SIG-M5 treated with dmso at 0.1 percent for 504 hours (cell line): ENCODE measurements around the gene MARK3.
"Not testable (repeated sequence)": the region's sequence is repeated elsewhere in the genome, so short reads cannot be mapped to it uniquely, and the experiment has no call there.

Experiments used
- DNase-seq: peaks from one replicate; lab custom pipeline; 2025; ENCODE audit not compliant: unreplicated experiment; lab: John Stamatoyannopoulos, UW

The MARK3 gene

DNA sequence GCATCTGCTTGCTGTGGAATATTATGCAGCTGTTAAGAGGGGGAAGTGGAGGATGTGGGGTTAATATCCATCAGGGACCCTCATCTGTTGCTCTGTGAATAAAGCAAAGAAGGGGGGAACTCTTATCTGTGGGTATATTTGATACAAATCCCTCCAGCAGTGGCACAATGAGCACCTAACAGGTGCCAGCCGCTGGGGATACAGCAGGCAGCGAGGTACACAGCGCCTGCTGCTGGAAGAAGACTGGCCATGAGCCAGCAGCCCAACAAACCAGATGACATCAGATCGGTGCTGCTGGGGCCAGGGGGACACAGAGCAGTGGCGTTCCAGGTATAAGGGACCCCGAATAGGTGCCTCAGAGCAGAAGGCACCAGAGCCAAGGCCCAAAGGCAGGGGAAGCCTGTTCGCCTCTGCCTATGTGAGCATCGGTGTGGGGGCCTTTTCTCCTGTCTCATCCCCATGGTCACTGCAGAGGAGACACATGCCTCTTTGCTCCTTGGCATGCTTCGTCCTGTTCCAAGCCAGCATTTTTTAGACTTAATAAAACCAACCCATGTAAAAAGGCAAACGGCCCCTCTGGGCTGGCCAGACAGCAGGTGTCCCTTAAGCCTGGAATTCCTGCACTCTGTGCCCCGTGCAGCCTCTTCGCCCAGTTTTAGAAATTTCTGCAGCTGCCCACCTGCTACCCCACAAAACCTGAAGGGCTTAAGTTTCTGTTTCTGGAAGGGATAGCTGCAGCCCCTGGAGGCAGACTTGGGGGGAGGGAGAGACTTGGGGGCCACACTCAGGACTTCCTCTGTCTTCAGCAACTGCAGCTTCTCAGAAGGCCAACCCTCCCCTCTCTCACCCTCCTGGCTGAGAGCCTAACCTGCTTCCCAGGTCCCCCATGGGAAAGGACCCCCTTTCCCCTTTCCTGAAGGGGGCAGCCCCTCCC is 139.1 kb downstream of the MARK3 start:
- DNase-seq, result no peak

DNA sequence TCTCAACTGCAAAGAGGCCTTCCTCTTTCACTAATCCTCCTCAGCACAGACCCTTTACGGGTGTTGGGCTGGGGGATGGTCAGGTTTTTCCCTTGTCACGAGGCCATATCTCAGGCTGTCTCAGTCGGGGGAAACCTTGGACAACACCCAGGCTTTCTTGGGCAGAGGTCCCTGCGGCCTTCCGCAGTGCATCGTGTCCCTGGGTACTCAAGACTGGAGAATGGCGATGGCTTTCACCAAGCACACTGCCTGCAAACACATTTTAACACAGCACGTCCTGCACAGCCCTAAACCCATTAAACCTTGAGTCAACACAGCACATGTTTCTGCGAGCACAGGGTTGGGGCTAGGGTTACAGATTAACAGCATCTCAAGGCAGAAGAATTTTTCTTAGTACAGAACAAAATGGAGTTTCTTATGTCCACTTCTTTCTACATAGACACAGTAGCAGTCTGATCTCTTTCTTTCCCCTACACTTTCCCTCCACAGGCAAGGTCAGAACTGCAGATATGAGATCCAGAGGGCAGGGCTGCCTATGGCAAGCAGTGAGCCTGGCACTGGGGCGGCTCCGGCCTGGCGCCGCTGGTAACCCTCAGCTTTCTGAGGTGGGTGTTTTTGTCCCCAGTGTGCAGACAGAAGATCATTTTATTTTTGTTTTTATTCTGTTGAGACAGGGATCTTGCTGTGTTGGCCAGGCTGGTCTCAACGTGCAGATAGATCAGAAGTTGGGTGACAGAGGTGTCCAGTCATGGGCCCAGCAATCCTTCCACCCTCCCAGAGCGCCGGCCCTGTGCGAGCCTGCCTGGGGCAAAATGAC is 140.4 kb downstream of the MARK3 start:
- not testable (repeated sequence) for DNase-seq

DNA sequence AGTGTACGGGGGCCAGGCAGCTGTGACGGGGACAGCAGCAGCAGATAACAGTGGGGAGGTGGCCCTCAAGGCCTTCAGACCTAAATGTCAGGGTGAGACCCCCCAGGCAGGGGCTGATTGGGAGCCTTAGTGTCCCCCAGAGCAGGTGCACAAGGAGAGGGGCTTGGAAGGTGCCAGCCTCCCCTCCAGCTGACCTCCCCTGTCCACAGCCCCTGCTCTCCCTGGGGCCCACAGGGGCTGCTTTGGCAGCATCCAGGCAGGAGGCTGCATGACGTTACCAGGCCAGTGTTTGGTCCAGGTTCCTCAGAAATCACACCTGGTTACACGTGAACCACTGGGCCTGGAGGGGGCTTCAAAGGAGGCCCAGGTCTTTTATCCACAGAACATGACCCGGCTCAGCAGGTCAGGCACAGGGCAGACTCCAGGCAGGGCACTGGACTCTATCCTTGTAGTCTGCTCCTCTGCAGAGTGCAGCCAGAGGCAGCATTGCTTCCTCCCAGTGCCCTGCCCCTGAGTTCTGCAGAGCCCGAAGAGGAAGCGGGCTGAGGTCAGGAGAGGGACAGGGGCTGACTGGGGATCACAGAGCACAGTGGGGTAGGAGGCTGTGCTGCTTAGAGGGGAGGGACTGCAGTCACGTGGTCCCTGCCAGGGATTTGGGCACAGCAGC is 141.2 kb downstream of the MARK3 start:
- peak; percentile 23 for DNase-seq

DNA sequence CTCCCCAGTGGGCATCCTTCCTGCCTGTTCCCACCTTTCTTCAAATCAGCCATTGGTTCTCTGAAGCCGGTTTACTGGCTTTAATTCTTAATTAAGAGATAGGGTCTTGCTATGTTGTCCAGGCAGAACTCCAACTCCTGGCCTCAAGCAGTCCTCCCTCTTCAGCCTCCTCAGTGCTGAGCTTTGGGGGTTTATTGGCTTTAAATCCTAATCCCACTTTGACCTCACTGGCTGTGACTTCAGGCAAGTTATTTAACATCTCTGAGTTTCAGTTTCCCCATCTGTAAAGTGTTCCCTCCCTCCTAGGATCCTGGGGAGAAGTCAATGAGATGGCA is 141.7 kb downstream of the MARK3 start:
- no peak for DNase-seq

DNA sequence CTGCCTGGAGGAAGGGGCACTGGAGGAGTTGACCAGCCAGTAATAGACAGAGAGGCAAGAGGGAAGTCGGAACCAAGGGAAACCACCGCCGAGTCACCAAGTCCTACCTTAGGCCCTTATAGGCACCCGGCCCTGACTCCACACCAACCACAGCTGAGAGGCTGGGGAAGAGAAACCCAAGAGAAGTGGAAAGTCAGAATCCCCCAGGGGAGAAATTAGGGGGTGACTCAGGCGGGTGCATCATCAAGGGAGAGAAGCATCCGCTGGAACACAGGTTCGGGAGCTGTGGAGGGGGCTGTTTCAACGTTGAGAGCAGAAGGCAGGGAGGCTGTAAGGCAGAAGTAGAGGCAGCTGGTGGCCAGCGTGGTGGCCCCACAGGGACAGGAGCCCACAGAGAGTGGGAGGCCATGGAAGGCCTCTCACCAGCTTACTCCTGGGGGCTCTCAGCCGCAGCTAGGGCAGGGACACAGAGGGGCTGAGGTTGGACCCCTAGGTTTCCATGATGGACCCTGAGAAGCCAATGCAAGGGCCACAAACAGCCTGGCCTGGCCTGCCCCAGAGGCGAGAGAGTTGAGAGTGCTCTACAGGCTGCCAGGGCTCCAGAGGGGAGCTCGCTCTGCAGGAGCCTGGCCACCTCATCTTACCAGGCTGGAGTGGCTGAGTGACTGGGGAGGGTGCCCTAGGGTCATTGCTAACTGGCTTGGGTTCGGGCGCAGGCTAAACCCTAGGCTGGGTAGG is 142.4 kb downstream of the MARK3 start:
- peak; percentile 32 for DNase-seq

DNA sequence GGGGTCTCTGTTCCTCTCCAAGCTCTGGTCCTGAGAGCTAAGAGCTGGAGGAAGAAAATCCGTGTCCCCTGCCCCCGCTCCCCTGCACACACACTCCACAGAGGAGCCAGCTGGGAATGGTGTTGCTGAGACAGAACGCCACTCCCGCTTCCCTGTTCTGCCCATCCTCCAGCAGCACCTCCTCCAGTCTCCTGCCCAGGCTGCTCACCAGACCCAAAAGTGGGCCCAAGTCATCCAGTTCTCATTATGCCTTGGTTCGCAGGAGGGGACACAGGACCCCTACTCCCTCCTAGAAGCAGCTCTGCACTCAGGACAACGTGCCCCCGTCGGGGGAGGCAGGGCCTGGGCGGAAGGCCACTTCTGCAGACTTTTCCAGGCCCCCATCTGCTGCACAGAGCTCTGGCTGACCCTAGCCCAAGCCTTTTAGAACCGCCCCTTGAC is 143.0 kb downstream of the MARK3 start:
- DNase-seq, result no peak

DNA sequence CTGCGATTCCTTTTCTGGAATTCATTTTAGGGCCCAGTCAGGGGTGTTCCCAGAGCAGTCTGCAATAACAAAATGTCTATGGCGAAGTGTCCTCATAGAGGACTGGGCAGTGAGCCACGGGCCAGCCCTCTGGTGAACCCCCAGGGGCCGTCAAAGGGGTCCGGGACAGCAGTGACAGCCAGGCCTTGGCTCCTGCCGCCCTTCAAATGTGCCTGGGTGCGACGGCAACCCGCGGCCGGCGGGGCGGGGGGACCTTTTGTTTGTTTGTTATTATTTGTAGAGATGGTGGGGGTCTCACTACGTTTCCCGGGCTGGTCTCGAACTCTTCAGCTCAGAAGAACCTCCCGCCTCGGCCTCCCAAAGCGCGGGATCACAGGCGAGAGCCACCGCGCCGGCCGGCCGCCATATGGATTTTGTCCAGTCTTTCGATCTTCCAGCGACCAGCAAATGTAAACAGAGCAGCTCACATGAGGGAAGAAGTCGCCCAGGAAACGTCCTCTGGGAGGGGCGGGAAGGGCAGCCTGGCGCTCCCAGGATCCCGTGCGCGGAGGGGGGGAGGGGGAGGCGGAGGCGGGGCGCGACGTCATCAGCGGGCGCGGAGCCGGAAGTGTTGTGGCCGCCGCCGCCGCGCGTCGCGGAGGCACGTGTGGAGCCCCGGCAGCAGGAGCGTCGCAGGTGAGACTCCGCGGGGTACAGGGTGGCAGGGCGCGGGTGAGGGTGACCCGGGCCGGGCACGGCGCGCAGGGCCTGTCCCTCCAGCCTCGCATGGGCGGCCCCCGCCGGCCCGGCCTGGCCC is 143.6 kb downstream of the MARK3 start, which contains the start of gene TRMT61A:
TRMT61A (plus strand) TSS at position 610 of the 796 bp plus-strand sequence. CDS start 783 bp downstream, outside the sequence.
- DNase-seq, result peak; percentile 84

DNA sequence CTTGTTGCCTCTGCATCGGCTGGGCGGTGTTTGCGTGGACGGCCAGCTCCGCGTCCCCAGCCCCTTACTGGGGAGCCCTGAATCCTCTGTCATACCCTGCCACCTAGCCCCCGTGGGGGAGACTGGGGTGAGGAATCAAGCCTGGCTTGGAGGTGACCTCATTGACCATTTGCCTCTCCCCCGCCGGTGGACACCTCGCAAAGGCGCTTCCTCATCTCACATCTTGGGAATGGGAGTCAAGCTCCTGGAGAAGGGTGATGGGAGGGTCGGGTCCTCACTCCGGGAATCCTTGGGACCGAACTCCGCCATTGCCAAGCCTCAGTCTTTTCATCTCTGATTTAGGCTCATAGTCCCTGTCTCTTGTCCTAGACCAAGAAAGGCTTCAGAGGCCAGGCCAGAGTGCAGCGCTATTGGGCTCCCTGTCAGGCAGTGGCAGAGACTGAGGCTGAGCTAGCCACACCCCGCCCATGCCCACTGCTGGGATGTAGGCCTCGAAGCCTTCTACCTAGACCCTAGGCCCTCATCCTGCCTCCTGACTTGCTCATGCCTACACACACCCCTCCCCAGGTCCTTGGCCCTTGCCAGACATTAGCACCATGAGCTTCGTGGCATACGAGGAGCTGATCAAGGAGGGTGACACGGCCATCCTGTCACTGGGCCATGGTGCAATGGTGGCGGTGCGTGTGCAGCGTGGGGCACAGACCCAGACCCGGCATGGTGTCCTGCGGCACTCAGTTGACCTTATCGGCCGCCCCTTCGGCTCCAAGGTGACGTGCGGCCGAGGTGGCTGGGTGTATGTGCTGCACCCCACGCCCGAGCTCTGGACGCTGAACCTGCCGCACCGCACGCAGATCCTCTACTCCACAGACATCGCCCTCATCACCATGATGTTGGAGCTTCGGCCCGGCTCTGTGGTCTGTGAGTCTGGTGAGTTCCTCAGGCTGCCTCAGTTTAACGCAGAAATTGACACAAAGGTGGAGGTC is 144.5 kb downstream of the MARK3 start:
- no peak for DNase-seq

DNA sequence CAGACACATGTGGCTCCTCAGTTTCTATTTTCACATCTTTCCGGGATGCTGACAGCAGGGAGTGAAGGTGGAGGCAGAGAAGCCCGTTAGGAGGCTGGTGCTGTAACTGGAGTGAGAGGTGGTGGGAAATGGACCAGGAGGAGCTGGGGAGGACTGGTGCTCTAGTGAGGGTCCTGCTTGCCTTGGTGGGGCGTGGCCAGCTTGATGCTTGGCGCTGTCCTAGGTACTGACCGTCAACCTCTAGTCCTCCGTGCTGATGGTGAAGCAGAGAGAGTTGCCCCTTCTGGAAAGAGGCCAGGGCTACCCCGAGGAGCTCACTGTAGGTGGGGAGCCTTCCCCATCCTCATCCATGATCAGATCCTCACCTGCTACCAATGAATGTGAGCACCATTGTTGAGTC is 145.2 kb downstream of the MARK3 start:
- no peak for DNase-seq

DNA sequence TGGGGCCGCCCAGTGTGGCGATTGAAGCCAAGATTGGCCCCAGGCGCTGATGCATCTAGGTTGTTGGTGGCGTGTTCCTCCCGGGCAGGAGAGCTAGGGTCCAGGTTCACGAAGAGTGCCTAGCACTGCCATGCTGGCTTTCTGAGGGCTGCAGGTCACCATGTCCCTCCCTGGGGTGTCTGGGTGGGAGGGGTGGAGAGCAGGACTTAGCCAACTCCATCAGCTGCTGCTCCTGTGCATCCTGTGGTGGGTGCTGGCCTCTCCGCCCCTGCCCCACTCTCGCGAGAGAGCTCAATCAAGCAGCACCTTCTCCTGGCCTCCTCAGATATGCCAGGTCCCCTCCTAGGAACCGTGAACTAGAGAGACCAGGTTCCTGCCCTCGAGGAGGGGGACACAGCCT is 145.6 kb downstream of the MARK3 start:
- no peak for DNase-seq

DNA sequence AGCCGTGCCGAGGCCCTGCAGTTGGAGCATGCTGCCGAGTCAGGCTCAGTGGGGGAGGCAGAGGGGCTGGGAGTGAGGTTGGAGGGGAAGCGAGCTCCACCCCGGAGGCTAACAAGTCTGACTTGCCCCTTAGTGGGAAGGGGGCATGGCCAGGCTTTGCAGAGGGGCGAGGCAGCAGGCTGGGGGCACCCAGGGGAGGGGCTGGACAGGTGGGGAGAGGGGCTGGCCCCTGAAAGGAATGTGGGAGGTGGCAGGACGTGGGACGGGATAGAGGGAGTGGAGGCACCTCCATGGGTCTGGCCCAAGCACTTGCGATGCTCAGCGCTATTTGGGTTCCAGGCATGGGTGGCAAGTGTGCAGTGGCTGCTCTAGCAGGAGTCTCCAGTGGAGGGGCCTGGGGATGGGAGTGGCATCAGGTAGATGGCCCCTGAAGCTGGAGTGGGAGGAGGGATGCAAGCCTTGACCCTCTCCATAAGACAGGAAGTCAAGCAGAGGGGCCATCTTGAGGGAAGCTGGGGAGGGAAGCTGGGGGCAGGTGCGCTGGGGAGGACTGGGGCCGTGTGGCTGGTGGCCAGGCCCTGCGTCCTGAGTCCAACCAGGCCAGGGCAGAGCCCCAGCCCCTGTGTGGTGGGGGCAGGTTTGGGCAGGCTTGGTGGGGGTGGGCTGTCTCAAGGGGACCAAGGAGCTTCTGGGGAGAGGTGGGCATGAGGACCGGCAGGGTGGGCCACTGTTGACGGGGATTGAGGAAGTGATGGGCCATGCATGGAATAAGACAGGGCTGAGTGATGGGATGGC is 146.4 kb downstream of the MARK3 start:
- DNase-seq, result no peak

DNA sequence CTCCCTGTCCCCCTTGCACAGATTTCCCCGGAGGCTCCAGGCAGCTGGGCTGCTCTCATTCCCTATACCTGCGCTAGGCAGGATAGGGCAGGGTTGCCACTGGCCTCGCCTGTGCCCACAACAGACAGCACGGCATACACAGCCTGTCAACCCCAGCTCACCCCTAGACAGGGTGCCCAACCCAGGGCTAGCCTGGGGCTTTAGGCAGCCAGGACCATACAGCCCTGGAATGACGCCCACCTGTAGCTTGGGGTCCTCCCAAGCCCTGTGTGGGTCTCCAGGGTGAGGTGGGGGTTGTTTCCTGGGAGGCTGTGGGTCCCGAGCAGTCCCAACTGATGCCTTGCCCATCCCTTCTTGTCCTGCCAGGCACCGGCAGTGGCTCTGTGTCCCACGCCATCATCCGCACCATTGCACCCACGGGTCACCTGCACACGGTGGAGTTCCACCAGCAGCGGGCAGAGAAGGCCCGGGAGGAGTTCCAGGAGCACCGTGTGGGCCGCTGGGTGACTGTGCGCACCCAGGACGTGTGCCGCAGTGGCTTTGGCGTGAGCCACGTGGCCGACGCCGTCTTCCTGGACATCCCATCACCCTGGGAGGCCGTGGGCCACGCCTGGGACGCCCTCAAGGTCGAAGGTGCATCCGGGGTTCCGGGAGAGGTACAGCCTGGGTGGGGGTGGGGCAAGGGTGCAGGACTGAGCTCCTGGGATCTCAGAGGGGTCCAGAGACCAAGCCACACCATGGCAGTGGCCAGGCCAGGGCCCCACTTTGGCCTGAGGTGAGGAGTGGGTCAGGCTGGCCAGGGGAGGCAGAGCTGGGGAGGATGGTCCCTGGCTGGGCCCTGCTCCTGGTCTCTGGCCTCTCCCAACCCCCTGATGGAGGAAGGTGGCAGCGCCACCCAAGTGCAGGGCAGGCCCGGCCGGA is 147.3 kb downstream of the MARK3 start:
- no peak for DNase-seq

DNA sequence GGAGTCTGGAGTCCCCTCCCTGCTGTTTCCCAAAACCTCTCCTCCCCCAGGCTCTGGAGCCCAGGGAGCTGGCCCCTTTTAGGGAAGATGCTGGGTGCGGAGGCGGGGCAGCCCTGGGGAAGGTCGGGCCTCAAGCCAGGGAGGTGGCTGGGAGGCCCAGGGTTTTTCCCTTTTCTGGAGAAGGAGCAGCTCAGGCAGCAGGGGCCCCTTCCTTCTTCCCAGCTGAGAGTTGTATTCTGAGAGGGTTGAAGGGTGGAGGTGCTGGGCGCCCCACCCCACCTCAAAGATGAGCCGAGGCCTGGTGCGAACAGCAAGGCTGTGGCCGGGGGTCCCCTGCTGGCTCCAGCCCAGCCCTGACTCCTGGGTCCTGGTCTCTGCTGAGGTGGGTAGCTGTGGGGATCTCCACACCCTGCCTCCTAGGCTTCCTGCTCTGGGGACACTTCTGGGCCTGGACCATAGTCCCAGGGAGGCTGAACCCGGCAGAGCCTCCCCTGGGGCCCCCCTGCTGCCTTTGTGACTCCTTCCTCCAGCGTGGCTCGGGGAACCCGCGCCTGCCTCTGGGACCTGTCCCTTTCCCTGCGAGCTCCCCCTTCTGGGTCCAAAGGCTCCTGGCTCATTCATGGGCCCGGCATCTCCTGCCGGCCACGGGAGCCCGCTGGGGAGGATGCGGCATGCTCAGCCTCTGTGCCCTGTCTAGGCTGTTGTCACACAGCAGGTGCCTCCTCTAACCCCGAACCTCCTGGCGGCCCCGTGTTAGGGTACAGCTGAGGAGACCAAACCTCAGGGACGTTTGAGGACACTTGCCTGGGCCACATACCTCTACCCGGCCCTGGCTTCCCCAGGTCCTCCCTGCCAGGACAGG is 148.2 kb downstream of the MARK3 start:
- DNase-seq, result no peak

DNA sequence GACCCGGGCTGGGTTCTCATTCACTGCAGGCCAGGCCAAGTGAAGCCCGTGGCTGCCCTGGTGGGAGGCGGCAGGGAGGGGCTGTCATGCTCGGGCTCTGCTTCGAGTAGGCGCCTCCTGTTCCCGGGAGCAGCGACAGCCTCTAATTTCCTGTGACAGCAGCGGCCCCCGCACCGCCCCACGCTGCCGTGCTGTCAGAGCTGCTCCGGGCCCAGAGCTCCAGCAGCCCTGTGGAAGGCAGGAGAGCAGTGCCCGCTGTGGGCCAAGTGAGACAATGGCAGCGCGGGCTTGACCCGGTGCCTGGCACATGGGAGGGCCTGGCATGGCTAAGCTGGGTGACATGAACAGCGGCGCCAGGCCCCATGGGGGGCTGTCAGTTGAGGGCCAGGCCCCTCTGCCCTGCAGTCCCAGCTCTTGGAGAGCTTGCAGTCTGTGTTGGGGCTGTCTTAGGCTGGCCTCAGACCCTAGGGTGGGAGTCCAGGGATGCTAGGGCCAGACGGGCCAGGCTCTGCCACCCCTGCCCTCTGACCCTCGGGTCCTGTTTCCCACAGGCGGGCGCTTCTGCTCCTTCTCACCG is 148.9 kb downstream of the MARK3 start:
- DNase-seq, result no peak

DNA sequence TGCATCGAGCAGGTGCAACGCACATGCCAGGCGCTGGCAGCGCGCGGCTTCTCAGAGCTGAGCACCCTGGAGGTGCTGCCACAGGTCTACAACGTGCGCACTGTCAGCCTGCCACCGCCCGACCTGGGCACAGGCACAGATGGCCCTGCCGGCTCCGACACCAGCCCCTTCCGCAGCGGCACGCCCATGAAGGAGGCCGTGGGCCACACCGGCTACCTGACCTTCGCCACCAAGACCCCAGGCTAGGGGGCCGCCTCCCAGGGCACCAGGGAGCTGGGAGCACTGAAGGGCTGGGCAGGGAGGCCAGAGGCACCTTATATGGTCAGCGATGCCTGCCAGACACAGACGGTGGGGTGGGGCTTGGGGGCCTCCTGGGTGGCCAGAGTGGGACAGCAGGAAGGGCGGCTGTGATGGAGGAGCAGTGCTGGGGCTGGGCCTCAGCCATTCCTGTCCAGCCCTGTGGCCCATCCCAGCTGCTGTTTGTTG is 149.4 kb downstream of the MARK3 start:
- DNase-seq, result no peak
